NCI-H1417 treated with DMSO at 0.1 percent for 48 hours (cell line): ENCODE measurements around the gene PES1.
"Not testable (repeated sequence)": the region's sequence is repeated elsewhere in the genome, so short reads cannot be mapped to it uniquely, and the experiment has no call there.

Experiments used
- DNase-seq: peaks from one replicate; lab custom pipeline; 2025; lab: John Stamatoyannopoulos, UW

PES1 gene

DNA sequence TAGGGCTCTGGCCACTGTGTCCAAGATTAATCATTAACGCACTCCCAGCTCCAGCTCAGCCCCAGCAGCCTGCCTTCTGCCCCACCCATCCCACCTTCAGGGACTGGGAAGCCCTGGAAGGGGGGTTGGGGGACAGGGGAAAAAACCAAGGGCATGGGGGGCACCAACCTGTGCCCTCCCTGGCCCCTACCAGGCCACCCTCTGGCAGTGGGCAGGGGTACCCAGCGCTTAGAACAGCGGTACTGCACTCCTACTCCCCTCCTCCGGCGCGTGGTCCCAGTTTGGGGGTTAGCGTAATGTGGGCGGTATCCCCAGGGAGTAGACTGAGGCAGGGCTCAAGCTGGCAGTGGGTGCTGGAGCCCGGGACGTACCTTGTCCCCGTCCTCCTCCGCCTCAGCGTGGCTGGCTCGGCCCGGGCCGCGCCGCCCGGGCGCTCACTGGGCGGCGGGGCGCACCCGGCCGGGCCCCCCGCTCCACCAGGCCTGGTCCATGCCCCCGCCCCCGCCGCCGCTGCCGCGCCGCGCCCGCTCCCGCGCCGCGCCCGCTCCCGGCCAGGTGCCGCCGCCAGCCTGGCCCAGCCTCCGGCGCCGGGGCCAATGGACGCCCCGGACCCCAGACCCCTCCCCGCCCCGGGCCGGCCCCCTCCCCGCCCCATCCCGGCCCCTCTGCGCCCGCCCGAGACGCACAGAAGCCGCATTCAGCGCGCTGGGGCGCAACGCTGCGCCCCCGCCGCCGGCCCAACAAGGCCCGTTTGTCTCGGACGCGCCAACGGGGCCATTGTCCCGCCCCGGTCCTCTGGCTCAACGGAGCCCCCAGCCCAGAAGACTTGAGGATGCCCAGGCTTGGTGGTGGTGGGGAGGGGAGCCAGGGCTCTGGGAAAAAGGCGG lies 17.4 kb downstream of the PES1 start, which contains the start of gene GAL3ST1:
Gene GAL3ST1, minus strand, starts transcription at position 571 of the 887 bp plus-strand sequence. CDS start 17,273 bp downstream, outside the sequence.
- DNase-seq, result no peak

DNA sequence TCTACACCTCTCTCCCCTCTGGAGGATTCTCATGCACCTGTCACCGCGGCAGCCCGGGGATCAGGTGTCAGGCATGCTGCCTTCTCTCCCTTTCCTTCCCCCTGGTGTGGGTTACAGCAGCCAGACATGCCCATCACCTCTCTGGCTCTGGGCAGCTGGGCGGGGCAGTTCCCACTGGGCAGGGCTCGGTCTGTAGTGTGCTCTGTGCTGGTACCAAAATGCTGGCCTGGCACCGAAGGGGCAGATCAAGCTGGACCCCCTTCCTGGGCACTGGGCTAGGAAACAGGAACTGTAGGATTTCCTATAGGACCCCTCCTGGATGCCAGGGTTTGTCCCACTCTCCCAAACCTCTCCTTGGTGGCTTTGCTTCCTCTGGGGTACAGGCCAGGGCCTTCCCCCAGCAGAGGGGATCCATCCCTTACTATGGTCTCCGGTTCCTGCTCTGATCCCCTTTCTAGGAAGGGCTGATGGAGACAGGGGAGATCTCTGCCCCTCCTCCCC lies 18.1 kb downstream of the PES1 start:
- no peak for DNase-seq

DNA sequence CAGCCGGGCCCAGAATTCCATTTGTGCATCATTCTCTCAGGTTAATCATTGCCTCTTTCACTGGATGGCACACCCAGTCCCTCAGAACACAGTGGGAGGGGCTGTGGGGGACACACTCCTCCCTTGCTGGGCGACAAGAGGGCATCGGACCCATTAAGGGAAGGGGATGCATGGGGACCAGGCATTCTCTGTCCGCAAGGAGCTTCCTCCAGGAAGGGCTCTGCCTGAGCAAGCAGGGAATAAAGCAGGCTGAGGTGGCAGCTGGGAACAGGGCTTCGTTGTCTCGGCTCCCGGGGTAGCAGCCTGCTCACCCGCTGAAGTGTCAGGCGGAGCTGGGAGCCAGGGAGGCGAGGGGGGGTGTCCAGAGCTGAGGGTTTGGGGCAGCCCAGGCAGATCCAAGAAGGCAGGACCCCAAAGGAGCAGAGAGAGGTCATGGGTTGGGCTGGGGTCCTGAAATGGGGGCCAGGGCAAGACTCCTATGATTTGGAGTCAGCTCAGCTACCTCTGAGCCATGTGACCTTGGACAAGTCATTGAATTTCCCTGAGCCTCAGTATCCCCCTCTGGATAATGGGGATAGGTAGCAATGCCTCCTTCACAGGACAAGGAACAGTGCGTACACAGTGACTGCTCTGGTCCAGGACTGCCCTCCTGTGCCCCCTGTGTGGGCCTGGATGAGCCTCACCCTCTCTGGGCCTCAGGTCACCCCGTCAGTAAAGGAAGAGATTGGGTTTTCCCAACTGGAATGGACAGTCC lies 18.7 kb downstream of the PES1 start:
- DNase-seq, result no peak

DNA sequence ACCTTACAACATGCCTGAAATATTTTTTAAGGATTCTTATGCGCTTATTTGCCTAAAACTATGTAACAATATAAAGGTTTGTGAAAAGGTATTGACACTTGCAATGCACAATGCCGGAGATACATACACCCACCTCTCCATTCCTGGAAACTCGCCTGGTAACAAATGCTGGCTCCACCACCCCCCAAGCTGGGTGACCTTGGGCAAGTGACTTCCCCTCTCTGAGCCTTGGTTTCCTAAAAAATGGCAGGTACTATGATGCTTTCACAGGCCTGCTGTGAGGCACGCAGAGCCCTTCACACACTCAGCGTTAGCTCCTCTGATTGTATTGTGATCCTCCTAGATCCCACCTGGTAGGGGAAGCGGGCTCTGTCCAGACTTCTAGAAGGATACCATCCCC lies 19.5 kb downstream of the PES1 start:
- DNase-seq, result no peak

DNA sequence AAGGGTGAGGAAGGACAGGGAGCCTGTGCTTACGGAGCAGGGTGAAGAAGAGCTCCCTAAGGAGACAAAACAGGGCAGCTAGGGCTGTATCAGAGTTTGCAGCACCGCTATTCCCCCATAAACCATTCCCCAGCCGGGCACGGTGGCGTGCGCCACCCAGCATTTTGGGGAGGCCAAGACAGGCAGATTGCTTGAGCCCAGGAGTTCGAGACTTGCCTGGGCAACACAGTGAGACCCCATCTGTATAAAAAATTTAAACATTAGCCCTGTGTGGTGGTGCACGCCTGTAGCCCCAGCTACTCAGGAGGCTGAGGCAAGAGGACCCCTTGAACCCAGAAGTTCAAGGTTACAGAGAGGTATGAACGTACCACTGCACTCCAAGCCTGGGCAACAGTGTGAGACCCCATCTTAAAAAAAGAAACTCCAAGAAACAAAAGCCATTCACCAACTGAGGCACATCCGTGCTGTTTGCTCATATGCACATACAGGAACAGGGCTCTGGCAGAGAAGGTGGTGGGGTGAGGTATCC lies 22.0 kb downstream of the PES1 start:
- no peak for DNase-seq

DNA sequence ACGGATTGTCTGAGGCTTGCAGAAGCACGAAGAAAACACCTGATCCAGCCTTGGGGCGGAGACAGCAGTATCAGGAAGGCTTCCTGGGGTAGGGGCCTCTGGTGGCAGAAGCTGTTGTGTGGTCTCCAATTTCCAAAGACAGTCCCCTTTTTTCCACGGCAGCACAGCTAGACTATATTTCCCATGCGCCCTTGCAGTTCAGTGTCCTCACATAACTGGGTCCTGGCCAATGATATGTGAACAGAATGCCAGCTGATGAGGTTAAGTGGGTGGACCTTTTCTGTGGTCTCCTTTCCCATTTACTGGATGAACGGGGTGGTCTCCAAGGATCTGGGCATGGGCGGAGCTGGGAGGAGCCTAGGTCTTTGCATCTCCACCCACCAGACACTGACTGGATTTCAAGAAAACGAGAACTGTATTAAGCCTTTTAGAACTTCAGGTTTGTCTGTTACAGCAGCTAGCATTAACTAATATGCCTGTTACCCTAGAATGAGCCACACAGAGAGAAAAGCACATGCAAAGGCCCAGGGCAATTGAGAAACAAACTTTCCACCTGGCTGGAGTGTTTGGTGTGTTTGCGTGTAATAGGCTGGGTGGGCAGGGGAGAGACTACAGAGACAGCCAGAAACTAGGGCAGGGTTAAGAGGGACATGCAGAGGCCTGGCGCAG lies 23.4 kb downstream of the PES1 start:
- no peak for DNase-seq

DNA sequence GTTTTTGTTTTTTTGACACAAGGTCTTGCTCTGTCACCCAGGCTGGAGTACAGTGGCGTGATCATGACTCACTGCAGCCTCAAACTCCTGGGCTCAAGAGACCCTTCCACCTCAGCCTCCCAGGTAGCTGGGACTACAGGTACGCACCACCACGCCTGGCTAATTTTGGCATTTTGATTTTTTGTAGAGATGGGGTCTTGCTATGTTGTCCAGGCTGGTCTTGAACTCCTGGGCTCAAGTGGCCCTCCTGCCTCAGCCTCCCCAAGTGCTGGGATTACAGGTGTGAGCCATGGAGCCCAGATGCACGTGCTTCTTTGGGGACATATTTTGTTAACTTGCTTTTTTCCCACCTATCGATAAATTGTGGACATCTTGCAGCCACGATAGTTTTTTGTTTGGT lies 24.4 kb downstream of the PES1 start:
- DNase-seq, result not testable (repeated sequence)

DNA sequence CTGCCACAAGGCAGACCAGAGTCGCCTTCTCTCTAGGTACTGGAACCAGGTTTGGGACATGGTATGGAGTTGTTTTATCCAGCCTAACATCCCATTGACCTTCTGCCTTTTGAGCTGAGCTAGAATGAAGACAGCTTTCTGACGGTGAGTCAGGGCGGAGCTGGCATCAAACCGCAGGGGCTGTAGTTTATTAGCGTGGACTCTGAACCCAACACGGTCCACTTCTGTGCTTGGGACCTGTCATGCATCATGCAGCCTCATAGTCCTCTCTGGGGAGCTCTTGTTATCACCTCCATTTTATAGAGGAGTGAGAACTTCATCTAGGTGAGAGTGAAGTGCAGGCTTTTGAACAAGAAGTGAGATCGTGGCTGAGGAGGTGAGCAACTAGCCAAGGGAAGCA lies 25.6 kb downstream of the PES1 start:
- DNase-seq, result no peak

DNA sequence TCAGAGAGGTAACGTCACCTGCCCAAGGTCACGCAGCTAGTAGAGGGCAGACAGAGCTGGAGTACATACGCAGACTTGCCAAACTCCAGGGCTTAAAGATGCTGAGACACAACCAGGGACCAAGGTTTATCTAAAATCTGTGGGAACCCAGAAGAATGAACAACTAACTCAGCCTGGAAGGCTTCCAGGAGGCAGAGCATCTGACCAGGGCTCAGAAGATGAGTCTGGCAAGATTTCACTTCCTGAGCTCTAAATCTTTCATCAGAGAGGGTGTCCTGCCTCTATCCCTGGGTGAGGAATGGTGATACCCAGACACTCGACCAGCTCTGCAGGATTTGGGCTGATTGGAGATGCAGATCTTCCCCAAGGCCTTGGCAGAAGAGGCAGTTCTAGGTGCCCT lies 26.4 kb downstream of the PES1 start:
- no peak for DNase-seq

DNA sequence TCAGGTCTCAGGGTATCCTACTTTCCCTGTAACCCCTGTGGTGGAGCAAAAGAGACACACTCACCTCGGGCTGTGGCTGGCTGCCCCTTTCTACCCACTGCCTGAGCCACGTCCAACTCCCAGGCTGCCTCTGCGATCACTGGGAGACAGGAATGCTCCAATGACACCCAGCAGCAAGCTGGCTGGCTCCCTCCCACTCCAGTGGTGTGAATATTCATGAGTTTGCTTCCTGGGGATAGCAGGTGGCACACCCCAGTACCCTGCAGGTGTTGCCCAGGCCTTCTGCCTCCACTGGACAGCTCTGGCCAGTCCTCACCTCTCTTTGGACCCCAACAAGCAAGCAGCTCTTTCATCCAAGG lies 27.0 kb downstream of the PES1 start:
- DNase-seq, result no peak

DNA sequence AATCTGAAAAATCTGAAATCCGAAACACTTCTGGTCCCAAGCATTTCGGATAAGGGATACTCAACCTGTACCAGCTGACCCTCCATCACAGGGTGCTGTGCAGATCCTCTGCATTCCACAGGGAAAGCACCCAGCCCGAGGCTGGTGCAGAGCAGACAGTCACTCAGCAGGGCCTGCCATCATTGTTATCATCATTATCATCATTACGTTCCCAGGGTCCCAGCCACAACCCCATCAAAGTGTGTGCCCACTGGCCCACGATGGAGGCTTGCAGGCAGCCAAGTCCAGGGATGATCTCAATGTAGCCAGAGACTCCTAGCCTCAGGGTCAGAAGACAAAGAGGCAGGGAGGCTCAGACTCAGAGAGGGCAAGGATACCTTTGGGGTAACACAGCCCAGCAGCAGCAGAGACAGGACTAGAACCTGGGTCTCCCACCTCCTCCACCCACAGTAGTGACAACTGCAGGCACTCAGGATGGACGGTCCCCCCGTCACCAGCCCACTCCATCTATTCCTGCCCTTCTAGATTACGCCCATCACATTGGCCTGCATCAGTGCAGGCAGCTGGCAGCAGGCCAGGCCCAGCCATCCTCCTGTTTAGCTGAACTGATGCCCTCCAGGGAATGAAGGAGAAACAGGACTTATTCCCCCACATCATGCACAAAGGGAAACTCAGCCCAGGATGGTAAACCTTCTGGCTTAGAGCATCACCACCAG lies 27.5 kb downstream of the PES1 start:
- DNase-seq, result no peak

DNA sequence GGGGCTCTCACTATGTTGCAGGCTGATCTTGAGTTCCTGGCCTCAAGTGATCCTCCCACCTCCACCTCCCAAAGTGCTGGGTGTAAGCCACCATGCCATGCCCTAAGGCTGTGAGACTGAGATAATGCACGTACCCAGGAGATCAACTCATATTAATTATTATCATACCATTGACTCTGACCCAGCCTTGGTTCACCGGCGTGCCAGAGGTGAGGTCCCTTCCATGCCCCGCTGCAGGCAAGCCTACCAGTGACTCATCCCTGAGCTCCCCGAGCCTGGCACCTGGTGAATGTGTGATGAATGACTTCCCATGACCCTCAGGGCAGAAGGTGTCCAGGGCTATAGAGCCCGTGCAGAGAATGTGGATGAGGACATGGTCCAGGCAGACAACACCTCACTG lies 29.3 kb downstream of the PES1 start:
- DNase-seq, result no peak

DNA sequence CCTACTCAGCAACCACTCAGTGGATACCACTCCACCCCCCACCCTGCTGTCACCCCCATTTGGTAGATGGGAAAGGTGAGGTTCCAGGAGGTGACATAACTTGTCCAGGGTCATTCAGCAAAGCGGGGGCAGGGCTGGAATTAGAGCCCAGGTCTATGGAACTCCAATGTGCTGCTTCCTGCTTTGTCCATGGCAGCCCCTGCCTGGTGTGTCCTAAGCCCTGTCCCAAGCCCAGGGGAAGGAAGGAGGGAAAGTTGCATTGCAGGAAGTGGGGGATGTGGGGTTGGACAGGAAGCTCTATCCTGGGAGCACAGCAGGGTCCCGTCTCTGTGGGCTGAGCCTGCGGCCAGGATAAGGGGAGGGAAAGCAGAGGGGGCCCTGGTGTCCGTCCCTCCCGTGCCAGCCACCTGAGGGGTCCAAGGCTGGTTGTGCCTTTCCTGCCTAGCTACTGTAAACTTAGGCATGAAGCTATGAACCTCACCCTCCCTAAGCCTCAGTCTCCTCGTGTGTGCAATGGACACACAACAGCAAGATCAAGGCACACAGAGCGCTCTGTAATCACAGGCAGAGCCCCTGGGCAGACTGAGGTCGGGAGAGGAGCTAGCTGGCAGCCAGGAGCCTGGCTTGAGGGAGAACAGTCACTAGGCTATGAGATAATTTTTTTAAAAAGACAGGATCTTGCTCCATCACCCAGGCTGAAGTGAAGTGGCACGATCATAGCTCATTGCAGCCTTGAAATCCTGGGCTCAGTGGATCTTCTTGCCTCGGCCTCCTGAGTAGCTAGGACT lies 30.1 kb downstream of the PES1 start:
- no peak for DNase-seq

DNA sequence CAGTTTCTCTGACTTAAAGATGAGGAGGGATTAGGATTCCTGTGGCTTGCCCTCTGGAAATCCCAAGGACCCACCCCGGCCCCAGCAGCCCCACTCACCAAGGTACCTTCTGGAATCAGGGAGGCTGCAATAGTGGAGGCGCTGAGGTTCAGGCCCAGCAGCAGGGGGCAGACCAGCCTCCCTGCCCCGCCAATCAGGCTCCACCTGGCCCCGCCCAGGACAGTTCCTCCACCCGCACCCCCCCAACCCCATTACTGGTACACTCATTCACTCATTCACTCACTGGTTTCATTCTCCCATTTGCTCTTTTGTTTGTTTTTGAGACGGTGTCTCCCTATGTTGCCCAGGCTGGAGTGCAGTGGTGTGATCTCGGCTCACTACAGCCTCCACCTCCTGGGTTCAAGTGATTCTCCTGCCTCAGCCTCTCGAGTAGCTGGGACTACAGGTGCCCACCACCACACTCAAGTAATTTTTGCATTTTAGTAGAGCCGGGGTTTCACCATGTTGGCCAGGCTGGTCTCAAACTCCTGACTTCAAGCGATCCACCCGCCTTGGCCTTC lies 31.0 kb downstream of the PES1 start:
- DNase-seq, result not testable (repeated sequence)

DNA sequence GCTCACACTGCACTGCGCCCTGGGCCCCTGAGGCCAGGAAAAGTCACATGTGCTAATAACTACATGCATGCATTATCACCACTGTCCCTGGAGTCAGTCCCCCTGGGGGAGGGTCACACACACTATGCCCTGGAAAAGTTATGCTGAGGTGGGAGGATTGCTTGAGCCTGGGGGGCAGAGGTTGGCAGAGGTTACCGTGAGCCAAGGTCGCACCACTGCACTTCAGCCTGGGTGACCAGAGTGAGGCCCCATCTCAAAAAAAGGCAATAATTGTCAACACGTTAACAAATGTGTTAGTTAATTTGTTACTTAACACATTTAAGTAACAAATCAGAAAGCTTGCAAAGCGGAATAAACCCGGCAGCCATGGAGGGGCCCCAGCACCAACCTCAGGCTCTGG lies 31.8 kb downstream of the PES1 start:
- DNase-seq, result no peak

DNA sequence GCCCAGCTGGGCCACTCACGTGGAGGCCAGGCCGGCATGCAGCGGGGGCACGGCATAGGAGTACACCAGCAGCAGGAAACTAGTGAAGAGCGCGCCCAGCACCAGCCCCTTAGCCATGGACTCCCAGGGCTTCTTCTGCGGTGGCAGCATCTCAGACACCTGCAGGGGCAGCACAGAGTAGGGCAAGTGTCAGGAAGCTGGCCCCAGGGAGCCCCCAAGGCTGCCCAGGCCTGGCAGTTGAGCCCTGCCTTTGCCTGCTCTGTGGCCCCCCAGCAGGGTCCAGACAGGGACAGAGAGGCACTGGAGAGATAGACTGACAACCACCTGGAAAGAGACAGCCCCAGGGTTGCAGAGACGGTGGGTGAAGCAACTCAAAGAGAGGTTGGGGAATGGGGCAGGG lies 34.5 kb downstream of the PES1 start:
- no peak for DNase-seq

DNA sequence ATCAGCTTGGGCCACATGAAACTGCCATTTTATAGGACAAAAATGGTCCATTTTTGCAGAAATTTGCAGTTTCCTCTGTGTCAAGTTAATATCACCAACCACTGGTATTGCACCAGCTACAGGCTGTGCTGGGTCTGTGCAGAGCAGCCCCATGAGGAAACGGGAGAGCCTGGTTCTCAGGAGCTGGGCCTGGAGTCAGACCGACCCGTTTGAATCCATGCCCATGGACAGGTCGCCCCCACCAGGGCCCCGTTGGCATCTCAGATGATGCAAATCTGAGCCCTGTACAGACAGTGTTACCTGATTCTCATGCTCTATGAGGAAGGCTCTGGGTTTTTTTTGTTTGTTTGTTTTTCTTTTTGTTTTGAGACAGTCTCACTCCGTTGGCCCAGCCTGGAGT lies 35.3 kb downstream of the PES1 start:
- DNase-seq, result no peak

DNA sequence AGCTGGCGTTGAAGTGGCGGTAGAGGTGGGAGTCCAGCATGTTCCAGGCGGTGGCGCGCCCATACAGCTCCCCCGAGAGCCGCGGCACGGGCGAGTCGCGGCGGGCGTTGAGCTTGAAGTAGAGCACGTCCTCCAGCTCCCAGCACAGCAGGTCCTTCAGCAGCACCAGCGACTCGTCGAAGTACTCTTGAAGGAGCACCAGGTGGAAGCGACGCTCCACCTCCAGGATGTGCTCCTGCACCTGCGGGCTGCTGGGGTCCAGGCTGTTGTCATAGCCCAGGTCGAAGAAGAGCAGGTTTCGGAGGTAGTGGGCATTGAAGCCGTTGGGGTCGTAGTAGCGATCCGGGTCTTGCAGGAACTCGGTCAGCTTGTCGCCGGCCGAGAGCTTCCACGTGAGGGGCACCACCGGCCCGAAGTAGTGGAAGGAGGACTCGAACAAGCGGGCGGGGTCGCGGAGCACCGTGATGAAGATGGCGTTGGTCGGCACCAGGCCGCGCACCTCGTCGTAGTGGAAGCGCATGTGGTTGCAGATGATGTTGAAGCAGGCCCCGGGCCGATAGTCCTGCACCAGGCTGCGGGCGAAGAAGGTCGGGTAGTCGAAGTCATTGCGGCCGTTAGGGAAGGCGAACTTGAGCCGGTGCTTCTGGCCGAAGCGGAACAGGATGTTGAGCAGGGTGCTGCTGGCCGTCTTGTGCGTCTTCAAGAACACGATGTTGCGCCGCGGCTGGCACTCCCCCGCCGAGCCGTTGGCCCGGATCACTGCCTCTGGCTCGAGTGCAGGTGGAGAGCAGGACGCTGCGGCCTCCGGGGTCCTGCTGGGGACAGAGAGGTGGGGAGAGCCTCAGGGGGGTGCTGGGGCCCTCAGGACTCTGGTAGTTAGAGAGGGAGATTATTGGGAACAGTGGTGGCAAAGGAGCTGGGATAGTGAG lies 36.2 kb downstream of the PES1 start:
- DNase-seq, result no peak

DNA sequence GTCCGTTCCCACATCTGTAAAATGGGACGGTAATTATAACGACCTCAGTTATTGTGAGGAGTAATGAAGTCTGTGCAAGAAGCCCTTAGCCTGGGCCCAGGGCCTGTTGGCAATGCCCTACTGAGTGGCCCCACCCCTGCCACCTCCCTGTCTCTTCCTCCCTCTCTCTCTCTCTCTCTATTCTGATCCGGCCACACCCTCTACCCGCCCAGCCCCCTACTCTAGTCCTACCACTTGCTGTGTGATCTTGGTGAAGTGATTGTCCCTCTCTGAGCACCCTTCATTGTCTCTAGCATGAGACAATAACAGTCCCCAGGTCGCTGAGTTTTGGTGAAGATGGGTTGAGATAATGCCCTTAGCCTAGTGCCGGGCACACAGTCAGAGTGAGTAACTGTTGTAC lies 37.7 kb downstream of the PES1 start:
- DNase-seq, result no peak
